ENCODE measurements around the gene USP50. TPM values are rescaled to one million over a fixed set of nuclear protein-coding genes. Genes with fewer than 3 reads are reported as not detected.

The USP50 gene
- total and polyA plus RNA-seq, 4 donors: 0.42 to 0.93 TPM; not detected in 2

DNA sequence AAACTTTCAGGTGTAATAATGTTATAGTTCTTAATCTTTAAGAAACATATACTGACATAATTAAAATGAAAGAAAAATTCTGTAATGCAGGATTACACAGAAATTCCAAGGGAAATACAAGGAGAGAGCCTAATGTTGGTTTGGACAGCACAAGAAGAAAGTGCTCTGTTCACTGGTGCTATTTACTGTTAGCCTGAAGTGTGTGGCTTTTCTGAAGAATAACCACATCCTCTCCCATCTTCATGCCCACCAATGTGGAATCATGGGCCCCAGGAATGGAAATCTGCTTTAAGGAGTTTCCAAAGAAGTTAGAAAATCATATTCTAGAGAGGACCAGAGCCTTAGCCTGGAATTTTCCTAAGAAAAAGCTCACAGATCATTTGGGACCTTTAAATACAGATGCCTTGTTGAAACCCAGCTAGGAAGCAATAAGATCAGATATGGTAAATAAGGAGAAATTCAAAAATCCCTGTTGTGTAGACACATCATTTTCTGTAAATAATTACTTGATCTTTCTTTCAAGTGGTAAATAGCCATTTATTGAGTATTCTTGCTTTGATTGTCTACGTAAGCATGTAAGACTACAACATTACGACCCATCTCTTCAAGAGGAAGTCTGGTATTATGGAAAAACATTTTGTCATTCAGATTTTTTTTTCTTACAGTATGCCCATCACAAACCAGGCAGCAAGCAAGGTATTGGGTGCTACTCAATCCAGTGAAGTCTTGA, 10.3 kb upstream of the USP50 start:
- WGBS: 95% methylated on average over 2 of the region's 2 CpGs
- TF ChIP-seq YY1 (IDR thresholded peaks at IDR 0.05): no peak
- TF ChIP-seq EGR1 (IDR thresholded peaks at IDR 0.05; ENCODE audit: low read depth in 2 of 2): no peak
- TF ChIP-seq, protein P1, sequence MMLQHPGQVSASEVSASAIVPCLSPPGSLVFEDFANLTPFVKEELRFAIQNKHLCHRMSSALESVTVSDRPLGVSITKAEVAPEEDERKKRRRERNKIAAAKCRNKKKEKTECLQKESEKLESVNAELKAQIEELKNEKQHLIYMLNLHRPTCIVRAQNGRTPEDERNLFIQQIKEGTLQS (IDR thresholded peaks at IDR 0.05): no peak
- TF ChIP-seq HNF4G (IDR thresholded peaks at IDR 0.05): no peak
- TF ChIP-seq, protein P2, sequence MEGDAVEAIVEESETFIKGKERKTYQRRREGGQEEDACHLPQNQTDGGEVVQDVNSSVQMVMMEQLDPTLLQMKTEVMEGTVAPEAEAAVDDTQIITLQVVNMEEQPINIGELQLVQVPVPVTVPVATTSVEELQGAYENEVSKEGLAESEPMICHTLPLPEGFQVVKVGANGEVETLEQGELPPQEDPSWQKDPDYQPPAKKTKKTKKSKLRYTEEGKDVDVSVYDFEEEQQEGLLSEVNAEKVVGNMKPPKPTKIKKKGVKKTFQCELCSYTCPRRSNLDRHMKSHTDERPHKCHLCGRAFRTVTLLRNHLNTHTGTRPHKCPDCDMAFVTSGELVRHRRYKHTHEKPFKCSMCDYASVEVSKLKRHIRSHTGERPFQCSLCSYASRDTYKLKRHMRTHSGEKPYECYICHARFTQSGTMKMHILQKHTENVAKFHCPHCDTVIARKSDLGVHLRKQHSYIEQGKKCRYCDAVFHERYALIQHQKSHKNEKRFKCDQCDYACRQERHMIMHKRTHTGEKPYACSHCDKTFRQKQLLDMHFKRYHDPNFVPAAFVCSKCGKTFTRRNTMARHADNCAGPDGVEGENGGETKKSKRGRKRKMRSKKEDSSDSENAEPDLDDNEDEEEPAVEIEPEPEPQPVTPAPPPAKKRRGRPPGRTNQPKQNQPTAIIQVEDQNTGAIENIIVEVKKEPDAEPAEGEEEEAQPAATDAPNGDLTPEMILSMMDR (IDR thresholded peaks at IDR 0.05; ENCODE audit: low read depth, low read length, missing input control): no peak
- TF ChIP-seq, protein P3, sequence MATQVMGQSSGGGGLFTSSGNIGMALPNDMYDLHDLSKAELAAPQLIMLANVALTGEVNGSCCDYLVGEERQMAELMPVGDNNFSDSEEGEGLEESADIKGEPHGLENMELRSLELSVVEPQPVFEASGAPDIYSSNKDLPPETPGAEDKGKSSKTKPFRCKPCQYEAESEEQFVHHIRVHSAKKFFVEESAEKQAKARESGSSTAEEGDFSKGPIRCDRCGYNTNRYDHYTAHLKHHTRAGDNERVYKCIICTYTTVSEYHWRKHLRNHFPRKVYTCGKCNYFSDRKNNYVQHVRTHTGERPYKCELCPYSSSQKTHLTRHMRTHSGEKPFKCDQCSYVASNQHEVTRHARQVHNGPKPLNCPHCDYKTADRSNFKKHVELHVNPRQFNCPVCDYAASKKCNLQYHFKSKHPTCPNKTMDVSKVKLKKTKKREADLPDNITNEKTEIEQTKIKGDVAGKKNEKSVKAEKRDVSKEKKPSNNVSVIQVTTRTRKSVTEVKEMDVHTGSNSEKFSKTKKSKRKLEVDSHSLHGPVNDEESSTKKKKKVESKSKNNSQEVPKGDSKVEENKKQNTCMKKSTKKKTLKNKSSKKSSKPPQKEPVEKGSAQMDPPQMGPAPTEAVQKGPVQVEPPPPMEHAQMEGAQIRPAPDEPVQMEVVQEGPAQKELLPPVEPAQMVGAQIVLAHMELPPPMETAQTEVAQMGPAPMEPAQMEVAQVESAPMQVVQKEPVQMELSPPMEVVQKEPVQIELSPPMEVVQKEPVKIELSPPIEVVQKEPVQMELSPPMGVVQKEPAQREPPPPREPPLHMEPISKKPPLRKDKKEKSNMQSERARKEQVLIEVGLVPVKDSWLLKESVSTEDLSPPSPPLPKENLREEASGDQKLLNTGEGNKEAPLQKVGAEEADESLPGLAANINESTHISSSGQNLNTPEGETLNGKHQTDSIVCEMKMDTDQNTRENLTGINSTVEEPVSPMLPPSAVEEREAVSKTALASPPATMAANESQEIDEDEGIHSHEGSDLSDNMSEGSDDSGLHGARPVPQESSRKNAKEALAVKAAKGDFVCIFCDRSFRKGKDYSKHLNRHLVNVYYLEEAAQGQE (IDR thresholded peaks at IDR 0.05): no peak
- TF ChIP-seq RAD21 (IDR thresholded peaks at IDR 0.05): no peak
- H3K36me3 ChIP-seq (ENCODE audit: control insufficient read depth in 4 of 4, insufficient read depth in 3 of 4, low read depth in 1 of 4, low read length in 3 of 4): peaks cover 5 to 17% (median 9%) of the 10 kb centered on the region in 4 donors
- H3K9ac ChIP-seq (ENCODE audit: low read depth in 1 of 2, low read length in 2 of 2): no peak overlapping the region
- no peak overlapping the region for H3K27ac ChIP-seq (ENCODE audit: low read depth in 1 of 2, low read length in 2 of 2)
- DNase-seq (ENCODE audit: low spot score): no peak
- no peaks in the 10 kb centered on the region for H3K9me3 ChIP-seq (ENCODE audit: control insufficient read depth in 4 of 4, low read length in 3 of 4)
- no peaks in the 10 kb centered on the region for H3K27me3 ChIP-seq (ENCODE audit: control insufficient read depth in 4 of 4, insufficient read depth in 4 of 4, low read length in 3 of 4)
- no peak overlapping the region for H3K4me3 ChIP-seq (ENCODE audit: low read depth in 1 of 3, low read length in 3 of 3)
- H3K4me1 ChIP-seq (ENCODE audit: control insufficient read depth in 4 of 4, insufficient read depth in 4 of 4, low read length in 3 of 4): no peaks in the 10 kb centered on the region

GRCh38 chr15:50552238-50552637, 5.8 kb upstream of the USP50 start:
- H3K27ac ChIP-seq (ENCODE audit: low read depth in 1 of 2, low read length in 2 of 2): no peak overlapping the region
- H3K9ac ChIP-seq (ENCODE audit: low read depth in 1 of 2, low read length in 2 of 2): no peak overlapping the region
- H3K36me3 ChIP-seq (ENCODE audit: control insufficient read depth in 4 of 4, insufficient read depth in 3 of 4, low read depth in 1 of 4, low read length in 3 of 4): peaks cover 0 to 4% (median 2%) of the 10 kb centered on the region in 4 donors
- H3K27me3 ChIP-seq (ENCODE audit: control insufficient read depth in 4 of 4, insufficient read depth in 4 of 4, low read length in 3 of 4): no peaks in the 10 kb centered on the region
- WGBS: 85% methylated on average over 4 of the region's 4 CpGs
- H3K4me1 ChIP-seq (ENCODE audit: control insufficient read depth in 4 of 4, insufficient read depth in 4 of 4, low read length in 3 of 4): no peaks in the 10 kb centered on the region
- H3K9me3 ChIP-seq (ENCODE audit: control insufficient read depth in 4 of 4, low read length in 3 of 4): no peaks in the 10 kb centered on the region
- H3K4me3 ChIP-seq (ENCODE audit: low read depth in 1 of 3, low read length in 3 of 3): no peak overlapping the region
- TF ChIP-seq, protein P4, sequence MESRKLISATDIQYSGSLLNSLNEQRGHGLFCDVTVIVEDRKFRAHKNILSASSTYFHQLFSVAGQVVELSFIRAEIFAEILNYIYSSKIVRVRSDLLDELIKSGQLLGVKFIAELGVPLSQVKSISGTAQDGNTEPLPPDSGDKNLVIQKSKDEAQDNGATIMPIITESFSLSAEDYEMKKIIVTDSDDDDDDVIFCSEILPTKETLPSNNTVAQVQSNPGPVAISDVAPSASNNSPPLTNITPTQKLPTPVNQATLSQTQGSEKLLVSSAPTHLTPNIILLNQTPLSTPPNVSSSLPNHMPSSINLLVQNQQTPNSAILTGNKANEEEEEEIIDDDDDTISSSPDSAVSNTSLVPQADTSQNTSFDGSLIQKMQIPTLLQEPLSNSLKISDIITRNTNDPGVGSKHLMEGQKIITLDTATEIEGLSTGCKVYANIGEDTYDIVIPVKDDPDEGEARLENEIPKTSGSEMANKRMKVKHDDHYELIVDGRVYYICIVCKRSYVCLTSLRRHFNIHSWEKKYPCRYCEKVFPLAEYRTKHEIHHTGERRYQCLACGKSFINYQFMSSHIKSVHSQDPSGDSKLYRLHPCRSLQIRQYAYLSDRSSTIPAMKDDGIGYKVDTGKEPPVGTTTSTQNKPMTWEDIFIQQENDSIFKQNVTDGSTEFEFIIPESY (IDR thresholded peaks at IDR 0.05): no peak
- TF ChIP-seq GABPA (IDR thresholded peaks at IDR 0.05 in 1 of 2, conservative IDR thresholded peaks at IDR 0.05 in 1 of 2) (no peak), SP1 (IDR thresholded peaks at IDR 0.05) (no peak), EGR1 (IDR thresholded peaks at IDR 0.05; ENCODE audit: low read depth in 2 of 2) (no peak), JUND (IDR thresholded peaks at IDR 0.05) (no peak)
- DNase-seq (ENCODE audit: low spot score): no peak
